GM23338 (cell line): Measurements from ENCODE around the gene ABHD17B.

Experiments used
- CREB1 ChIP-seq: fragments of 250-450 bp; sonication (Bioruptor Pico); IDR thresholded peaks from 2 replicates; pipeline ENCODE4 v1.5.0; 2020; ENCODE audit warnings: low read depth, mild to moderate bottlenecking, moderate library complexity
- EZH2 ChIP-seq: fragments of 200-600 bp; sonication (generic); IDR thresholded peaks from one replicate; pipeline ENCODE4 v1.8.0; 2017; ENCODE audit warnings: antibody characterized with exemption, mild to moderate bottlenecking, low read depth; ENCODE audit not compliant: unreplicated experiment
- EZH2phosphoT487 ChIP-seq: fragments of 200-600 bp; sonication (generic); IDR thresholded peaks from one replicate; pipeline ENCODE4 v1.8.1; 2018; ENCODE audit warnings: antibody characterized with exemption; ENCODE audit not compliant: unreplicated experiment
- JUNB ChIP-seq: IDR thresholded peaks from one replicate; pipeline ENCODE4 v1.6.1; 2016; ENCODE audit warnings: antibody characterized with exemption; ENCODE audit not compliant: unreplicated experiment
- NANOG ChIP-seq: IDR thresholded peaks from 2 replicates; pipeline ENCODE4 v1.6.1; 2016; ENCODE audit warnings: antibody characterized with exemption, borderline replicate concordance
- POLR2AphosphoS5 ChIP-seq: IDR thresholded peaks from 2 replicates; pipeline ENCODE4 v1.6.1; 2016; ENCODE audit warnings: antibody characterized with exemption, low read depth
- STAT1 ChIP-seq: IDR thresholded peaks from one replicate; pipeline ENCODE4 v1.6.1; 2016; ENCODE audit warnings: antibody characterized with exemption; ENCODE audit not compliant: unreplicated experiment
- ZNF114 ChIP-seq: fragments of 250-450 bp; sonication (Bioruptor Pico); IDR thresholded peaks from 2 replicates; pipeline ENCODE4 v1.5.0; 2020; ENCODE audit warnings: mild to moderate bottlenecking, moderate library complexity
- ZNF331 ChIP-seq: fragments of 250-450 bp; sonication (Bioruptor Pico); IDR thresholded peaks from 2 replicates; pipeline ENCODE4 v1.5.0; 2020; ENCODE audit warnings: low read depth, mild to moderate bottlenecking, moderate library complexity
- TF ChIP-seq, protein P1 (sequence below), 2 experiments: fragments of 200-600 bp in 1 of 2; sonication (generic) in 1 of 2; conservative IDR thresholded peaks; 2 replicates each; pipeline versions ENCODE4 v1.5.1 to v1.6.1; 2016 to 2017; ENCODE audit warnings: antibody characterized with exemption in 2 of 2, low read depth in 2 of 2, mild to moderate bottlenecking in 2 of 2, moderate library complexity in 1 of 2
- TF ChIP-seq, protein P2 (sequence below): IDR thresholded peaks from 2 replicates; pipeline ENCODE4 v1.6.1; 2016; ENCODE audit warnings: antibody characterized with exemption
- TF ChIP-seq, protein P3 (sequence below): IDR thresholded peaks from one replicate; pipeline ENCODE4 v1.6.1; 2018; ENCODE audit warnings: antibody characterized with exemption; ENCODE audit not compliant: unreplicated experiment

DNA sequence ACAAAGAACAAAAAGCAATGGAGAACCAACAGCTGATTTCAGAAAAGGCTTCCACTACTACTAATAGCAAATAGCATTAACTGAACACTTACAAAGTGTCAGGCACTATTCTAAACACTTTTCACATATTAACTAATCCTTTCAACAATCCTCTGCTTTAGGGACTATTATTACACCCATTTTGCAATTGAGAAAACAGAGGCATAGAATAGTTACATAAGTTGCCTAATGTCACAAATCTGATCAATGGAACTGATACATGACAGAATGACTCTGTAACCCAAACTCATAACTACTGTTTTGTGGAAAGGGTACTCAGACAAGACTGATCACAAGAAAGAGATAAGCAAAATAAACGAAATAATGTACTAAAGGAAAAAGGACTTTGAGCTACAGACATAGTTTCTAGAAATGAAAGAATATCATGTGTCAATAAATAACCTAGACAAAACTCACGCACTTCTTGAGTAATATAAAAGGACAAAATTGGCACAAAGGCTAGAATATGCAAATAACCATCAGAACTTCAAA lies 31.3 kb downstream of the ABHD17B start:
- TF ChIP-seq, protein P1, sequence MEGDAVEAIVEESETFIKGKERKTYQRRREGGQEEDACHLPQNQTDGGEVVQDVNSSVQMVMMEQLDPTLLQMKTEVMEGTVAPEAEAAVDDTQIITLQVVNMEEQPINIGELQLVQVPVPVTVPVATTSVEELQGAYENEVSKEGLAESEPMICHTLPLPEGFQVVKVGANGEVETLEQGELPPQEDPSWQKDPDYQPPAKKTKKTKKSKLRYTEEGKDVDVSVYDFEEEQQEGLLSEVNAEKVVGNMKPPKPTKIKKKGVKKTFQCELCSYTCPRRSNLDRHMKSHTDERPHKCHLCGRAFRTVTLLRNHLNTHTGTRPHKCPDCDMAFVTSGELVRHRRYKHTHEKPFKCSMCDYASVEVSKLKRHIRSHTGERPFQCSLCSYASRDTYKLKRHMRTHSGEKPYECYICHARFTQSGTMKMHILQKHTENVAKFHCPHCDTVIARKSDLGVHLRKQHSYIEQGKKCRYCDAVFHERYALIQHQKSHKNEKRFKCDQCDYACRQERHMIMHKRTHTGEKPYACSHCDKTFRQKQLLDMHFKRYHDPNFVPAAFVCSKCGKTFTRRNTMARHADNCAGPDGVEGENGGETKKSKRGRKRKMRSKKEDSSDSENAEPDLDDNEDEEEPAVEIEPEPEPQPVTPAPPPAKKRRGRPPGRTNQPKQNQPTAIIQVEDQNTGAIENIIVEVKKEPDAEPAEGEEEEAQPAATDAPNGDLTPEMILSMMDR (conservative IDR thresholded peaks at IDR 0.05; ENCODE audit: low read depth in 2 of 2) = no peak
- TF ChIP-seq POLR2AphosphoS5 = no peak
- TF ChIP-seq EZH2 = no peak
- TF ChIP-seq, protein P2, sequence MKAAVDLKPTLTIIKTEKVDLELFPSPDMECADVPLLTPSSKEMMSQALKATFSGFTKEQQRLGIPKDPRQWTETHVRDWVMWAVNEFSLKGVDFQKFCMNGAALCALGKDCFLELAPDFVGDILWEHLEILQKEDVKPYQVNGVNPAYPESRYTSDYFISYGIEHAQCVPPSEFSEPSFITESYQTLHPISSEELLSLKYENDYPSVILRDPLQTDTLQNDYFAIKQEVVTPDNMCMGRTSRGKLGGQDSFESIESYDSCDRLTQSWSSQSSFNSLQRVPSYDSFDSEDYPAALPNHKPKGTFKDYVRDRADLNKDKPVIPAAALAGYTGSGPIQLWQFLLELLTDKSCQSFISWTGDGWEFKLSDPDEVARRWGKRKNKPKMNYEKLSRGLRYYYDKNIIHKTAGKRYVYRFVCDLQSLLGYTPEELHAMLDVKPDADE = no peak
- TF ChIP-seq, protein P3, sequence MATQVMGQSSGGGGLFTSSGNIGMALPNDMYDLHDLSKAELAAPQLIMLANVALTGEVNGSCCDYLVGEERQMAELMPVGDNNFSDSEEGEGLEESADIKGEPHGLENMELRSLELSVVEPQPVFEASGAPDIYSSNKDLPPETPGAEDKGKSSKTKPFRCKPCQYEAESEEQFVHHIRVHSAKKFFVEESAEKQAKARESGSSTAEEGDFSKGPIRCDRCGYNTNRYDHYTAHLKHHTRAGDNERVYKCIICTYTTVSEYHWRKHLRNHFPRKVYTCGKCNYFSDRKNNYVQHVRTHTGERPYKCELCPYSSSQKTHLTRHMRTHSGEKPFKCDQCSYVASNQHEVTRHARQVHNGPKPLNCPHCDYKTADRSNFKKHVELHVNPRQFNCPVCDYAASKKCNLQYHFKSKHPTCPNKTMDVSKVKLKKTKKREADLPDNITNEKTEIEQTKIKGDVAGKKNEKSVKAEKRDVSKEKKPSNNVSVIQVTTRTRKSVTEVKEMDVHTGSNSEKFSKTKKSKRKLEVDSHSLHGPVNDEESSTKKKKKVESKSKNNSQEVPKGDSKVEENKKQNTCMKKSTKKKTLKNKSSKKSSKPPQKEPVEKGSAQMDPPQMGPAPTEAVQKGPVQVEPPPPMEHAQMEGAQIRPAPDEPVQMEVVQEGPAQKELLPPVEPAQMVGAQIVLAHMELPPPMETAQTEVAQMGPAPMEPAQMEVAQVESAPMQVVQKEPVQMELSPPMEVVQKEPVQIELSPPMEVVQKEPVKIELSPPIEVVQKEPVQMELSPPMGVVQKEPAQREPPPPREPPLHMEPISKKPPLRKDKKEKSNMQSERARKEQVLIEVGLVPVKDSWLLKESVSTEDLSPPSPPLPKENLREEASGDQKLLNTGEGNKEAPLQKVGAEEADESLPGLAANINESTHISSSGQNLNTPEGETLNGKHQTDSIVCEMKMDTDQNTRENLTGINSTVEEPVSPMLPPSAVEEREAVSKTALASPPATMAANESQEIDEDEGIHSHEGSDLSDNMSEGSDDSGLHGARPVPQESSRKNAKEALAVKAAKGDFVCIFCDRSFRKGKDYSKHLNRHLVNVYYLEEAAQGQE = no peak
- no peak for TF ChIP-seq JUNB
- TF ChIP-seq NANOG = no peak
- TF ChIP-seq EZH2phosphoT487 = no peak
- no peak for TF ChIP-seq STAT1
- TF ChIP-seq CREB1 = no peak
- TF ChIP-seq ZNF331 = no peak
- TF ChIP-seq ZNF114 (CRISPR knock-in tag) = no peak
